ENCODE measurements around the gene KDM8.

- TF ChIP-seq EP300 (IDR thresholded peaks at IDR 0.05) (no peak), POLR2A (IDR thresholded peaks at IDR 0.05) (no peak), CTCF (IDR thresholded peaks at IDR 0.05) (no peak), POLR2AphosphoS5 (IDR thresholded peaks at IDR 0.05) (no peak)
Observed at GRCh38 chr16:27197004-27197403, 6.3 kb upstream of the KDM8 start.

Data from gastroesophageal sphincter (tissue), 3 donors.